MCF 10A (cell line): ENCODE measurements around the gene CSRNP2. TPM values are rescaled to one million over a fixed set of nuclear protein-coding genes. Genes with fewer than 3 reads are reported as not detected.
A peak's percentile ranks its signal among the peaks of the same experiment; 100 is the strongest.

Source experiments
- BruUV-seq: library from RNA; stranded (reverse); fragments of 400-500 nt; replicated peaks from 2 replicates; lab custom pipeline; 2021; lab: Mats Ljungman, UMichigan
- CTCF ChIA-PET: fragments of 300-600 bp; sonication (Branson Sonifier 250); formaldehyde crosslinking; extraction: SDS; loops from one replicate; lab custom pipeline; 2021; ENCODE audit warnings: antibody characterized with exemption, inconsistent platforms; lab: Yijun Ruan, JAX
- POLR2A ChIA-PET: fragments of 300-600, 350-650 bp; sonication (Branson Sonifier 250); formaldehyde crosslinking; extraction: SDS; loops from one replicate; lab custom pipeline; 2020; ENCODE audit warnings: antibody characterized with exemption, inconsistent platforms; lab: Yijun Ruan, JAX
- DNase-seq: peaks from one replicate; pipeline ENCODE4 v3.0.0-alpha.2; 2018; ENCODE audit not compliant: unreplicated experiment
- H3K27ac Mint-ChIP-seq: one replicate; pipeline ENCODE4 v1.8.0; 2022; ENCODE audit warnings: mild to moderate bottlenecking, low read depth, mixed read lengths; ENCODE audit not compliant: unreplicated experiment
- H3K27me3 Mint-ChIP-seq: one replicate; pipeline ENCODE4 v1.8.0; 2022; ENCODE audit warnings: mixed read lengths; ENCODE audit not compliant: insufficient read depth, unreplicated experiment
- H3K36me3 Mint-ChIP-seq: one replicate; pipeline ENCODE4 v1.8.0; 2022; ENCODE audit warnings: mild to moderate bottlenecking, moderate library complexity, mixed read lengths; ENCODE audit not compliant: insufficient read depth, unreplicated experiment
- H3K4me1 Mint-ChIP-seq: one replicate; pipeline ENCODE4 v1.8.0; 2022; ENCODE audit warnings: mixed read lengths; ENCODE audit not compliant: insufficient read depth, unreplicated experiment
- H3K4me3 Mint-ChIP-seq: one replicate; pipeline ENCODE4 v1.8.0; 2022; ENCODE audit warnings: mild to moderate bottlenecking, moderate library complexity, mixed read lengths; ENCODE audit not compliant: unreplicated experiment
- H3K9me3 Mint-ChIP-seq: one replicate; pipeline ENCODE4 v1.8.0; 2022; ENCODE audit warnings: mixed read lengths; ENCODE audit not compliant: unreplicated experiment
- intact Hi-C: fragments of 100-400 bp; cut with micrococcal nuclease; formaldehyde crosslinking; loops from 2 replicates; pipeline ENCODE4 v1.14.1; 2022
- total RNA-seq: library from RNA; stranded (reverse); gene quantifications from 2 replicates; pipeline ENCODE4 v1.2.3, GENCODE V29; 2022
- TF ChIP-seq, protein P1 (sequence below): fragments of 200-600 bp; IDR thresholded peaks from one replicate; pipeline ENCODE4 v1.8.0; 2022; ENCODE audit warnings: antibody characterized with exemption, mild to moderate bottlenecking; ENCODE audit not compliant: unreplicated experiment

The CSRNP2 gene
- total RNA-seq, 1 experiment from 2014 or later, result 46.3 TPM

GRCh38 chr12:51076236-51076930 is 7.0 kb downstream of the CSRNP2 start:
- no peaks in the 10 kb centered on the region for H3K27me3 Mint-ChIP-seq
- DNase-seq, result no peak
- no peaks in the 10 kb centered on the region for H3K9me3 Mint-ChIP-seq
- ChIA-PET CTCF (interaction anchor here (0.6 kb wide), 4 partner anchors 18 to 942 kb away, joined by 3 read pairs; no protein-coding TSS in a partner anchor), POLR2A (interaction anchor here (0.6 to 2.1 kb wide), 6 partner anchors 10 to 162 kb away, joined by 3 to 11 read pairs (median 3); partner anchors contain the start of genes DAZAP2, LETMD1 and SLC11A2)
- peaks cover 57% of the 10 kb centered on the region for H3K36me3 Mint-ChIP-seq
- TF ChIP-seq, protein P1, sequence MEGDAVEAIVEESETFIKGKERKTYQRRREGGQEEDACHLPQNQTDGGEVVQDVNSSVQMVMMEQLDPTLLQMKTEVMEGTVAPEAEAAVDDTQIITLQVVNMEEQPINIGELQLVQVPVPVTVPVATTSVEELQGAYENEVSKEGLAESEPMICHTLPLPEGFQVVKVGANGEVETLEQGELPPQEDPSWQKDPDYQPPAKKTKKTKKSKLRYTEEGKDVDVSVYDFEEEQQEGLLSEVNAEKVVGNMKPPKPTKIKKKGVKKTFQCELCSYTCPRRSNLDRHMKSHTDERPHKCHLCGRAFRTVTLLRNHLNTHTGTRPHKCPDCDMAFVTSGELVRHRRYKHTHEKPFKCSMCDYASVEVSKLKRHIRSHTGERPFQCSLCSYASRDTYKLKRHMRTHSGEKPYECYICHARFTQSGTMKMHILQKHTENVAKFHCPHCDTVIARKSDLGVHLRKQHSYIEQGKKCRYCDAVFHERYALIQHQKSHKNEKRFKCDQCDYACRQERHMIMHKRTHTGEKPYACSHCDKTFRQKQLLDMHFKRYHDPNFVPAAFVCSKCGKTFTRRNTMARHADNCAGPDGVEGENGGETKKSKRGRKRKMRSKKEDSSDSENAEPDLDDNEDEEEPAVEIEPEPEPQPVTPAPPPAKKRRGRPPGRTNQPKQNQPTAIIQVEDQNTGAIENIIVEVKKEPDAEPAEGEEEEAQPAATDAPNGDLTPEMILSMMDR, result no peak
- H3K4me3 Mint-ChIP-seq, result no peak overlapping the region
- intact Hi-C loops, result no loop called here
- H3K27ac Mint-ChIP-seq, result no peak overlapping the region
- peaks cover 12% of the 10 kb centered on the region for H3K4me1 Mint-ChIP-seq
- no TSS peak for BruUV-seq

DNA sequence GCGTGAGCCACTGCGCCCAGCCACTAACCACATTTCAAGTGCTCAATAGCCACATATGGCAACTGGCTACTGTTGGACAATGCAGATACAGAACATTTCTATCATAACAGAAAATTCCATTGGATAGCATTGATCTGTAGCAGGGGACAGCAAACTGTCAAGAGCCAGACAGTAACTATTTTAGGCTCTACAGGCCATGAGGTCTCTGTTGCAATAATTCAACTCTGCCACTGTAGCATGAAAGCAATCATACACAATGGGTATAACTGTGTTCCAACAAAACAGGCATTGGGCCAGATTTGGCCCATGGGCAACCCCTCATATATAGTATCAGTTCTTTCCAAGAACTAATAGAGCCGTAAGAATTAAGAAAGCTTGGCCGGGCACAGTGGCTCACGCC is 8.0 kb downstream of the CSRNP2 start:
- TF ChIP-seq, protein P1, result no peak
- no peak for DNase-seq
- no TSS peak for BruUV-seq
- peaks cover 15% of the 10 kb centered on the region for H3K4me1 Mint-ChIP-seq
- peaks cover 64% of the 10 kb centered on the region for H3K36me3 Mint-ChIP-seq
- POLR2A ChIA-PET, result interaction anchor here (0.6 to 7.2 kb wide), 4 partner anchors 7 to 312 kb away, joined by 3 to 70 read pairs (median 4); partner anchors contain the start of gene CSRNP2
- H3K9me3 Mint-ChIP-seq, result no peaks in the 10 kb centered on the region
- CTCF ChIA-PET, result interaction anchor here (0.6 kb wide), 2 partner anchors 17 to 941 kb away, joined by 3 read pairs; no protein-coding TSS in a partner anchor
- H3K27me3 Mint-ChIP-seq, result no peaks in the 10 kb centered on the region
- H3K4me3 Mint-ChIP-seq, result no peak overlapping the region
- intact Hi-C loops, result no loop called here
- H3K27ac Mint-ChIP-seq, result no peak overlapping the region

GRCh38 chr12:51071663-51072062 is 11.7 kb downstream of the CSRNP2 start:
- ChIA-PET POLR2A (interaction anchor here (1.1 to 7.2 kb wide), 7 partner anchors 9 to 100 kb away, joined by 3 to 70 read pairs (median 9); partner anchors contain the start of genes CSRNP2 and LETMD1), CTCF (no interaction called here)
- peaks cover 91% of the 10 kb centered on the region for H3K36me3 Mint-ChIP-seq
- H3K27ac Mint-ChIP-seq, result peak overlapping the region; percentile 61
- no peak for DNase-seq
- intact Hi-C loops, result no loop called here
- H3K27me3 Mint-ChIP-seq, result no peaks in the 10 kb centered on the region
- H3K4me1 Mint-ChIP-seq, result peaks cover 10% of the 10 kb centered on the region
- no peaks in the 10 kb centered on the region for H3K9me3 Mint-ChIP-seq
- H3K4me3 Mint-ChIP-seq, result no peak overlapping the region
- TF ChIP-seq, protein P1, result no peak
- BruUV-seq, result no TSS peak

DNA sequence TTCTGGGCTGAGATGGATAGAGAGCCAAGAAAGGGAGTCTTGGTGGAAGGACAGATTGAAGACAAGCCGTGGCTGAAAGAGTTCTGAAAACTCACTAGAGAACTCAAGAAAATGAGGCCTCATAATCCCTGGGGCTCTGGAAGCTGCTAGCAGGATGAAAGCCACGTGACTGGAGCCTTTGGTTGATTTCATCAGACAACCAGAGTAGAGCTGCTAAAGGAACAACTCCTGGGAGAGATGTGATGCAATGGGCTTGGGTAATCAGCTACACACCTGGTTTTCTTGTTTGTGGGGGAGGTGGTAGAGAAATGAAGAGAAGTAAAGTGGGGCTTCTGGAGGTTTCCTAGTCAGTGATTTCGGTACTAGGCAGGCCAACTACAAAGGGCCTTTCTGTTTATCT is 13.4 kb downstream of the CSRNP2 start:
- Mint-ChIP-seq H3K4me3 (peak overlapping the region; percentile 35), H3K9me3 (no peaks in the 10 kb centered on the region), H3K27me3 (no peaks in the 10 kb centered on the region), H3K36me3 (peaks cover 99% of the 10 kb centered on the region), H3K27ac (peak overlapping the region; percentile 83), H3K4me1 (peaks cover 10% of the 10 kb centered on the region)
- POLR2A ChIA-PET, result interaction anchor here (0.5 to 7.2 kb wide), 19 partner anchors 9 to 1868 kb away, joined by 3 to 70 read pairs (median 5); partner anchors contain the start of genes CSRNP2, DAZAP2, LETMD1 and POU6F1
- intact Hi-C loops, result no loop called here
- no TSS peak for BruUV-seq
- TF ChIP-seq, protein P1, result no peak
- CTCF ChIA-PET, result interaction anchor here (0.6 to 1.2 kb wide), 2 partner anchors 12 to 13 kb away, joined by 3 to 4 read pairs; partner anchors contain the start of gene CSRNP2
- peak; percentile 97 for DNase-seq
